Sigmoid colon (tissue), 4 donors: ENCODE results near the gene METTL13.

Experiments
- EP300 ChIP-seq, 4 donors: sonication (generic); formaldehyde crosslinking; IDR thresholded peaks; one replicate each; pipeline ENCODE4 v1.6.1; 2017; ENCODE audit warnings: antibody characterized with exemption in 4 of 4
- POLR2A ChIP-seq, 2 donors: fragments of 450-650 bp; IDR thresholded peaks; one replicate each; pipeline ENCODE4 v1.6.1; 2016; ENCODE audit warnings: antibody characterized with exemption in 2 of 2, mild to moderate bottlenecking in 2 of 2, moderate library complexity in 2 of 2
- POLR2AphosphoS5 ChIP-seq, 4 donors: sonication (generic); formaldehyde crosslinking; IDR thresholded peaks; one replicate each; pipeline ENCODE4 v1.6.1; 2017; ENCODE audit warnings: antibody characterized with exemption in 4 of 4
- TF ChIP-seq, protein P1 (sequence below), 4 experiments: fragments of 450-650 bp in 3 of 4; fragments of 200-600 bp in 1 of 4; IDR thresholded peaks; one replicate each; pipeline ENCODE4 v1.5.1; 2016 to 2019; ENCODE audit warnings: antibody characterized with exemption in 4 of 4, mild to moderate bottlenecking in 3 of 4, moderate library complexity in 2 of 4

GRCh38 chr1:171844381-171844780 lies 62.9 kb downstream of the METTL13 start:
- TF ChIP-seq, protein P1, sequence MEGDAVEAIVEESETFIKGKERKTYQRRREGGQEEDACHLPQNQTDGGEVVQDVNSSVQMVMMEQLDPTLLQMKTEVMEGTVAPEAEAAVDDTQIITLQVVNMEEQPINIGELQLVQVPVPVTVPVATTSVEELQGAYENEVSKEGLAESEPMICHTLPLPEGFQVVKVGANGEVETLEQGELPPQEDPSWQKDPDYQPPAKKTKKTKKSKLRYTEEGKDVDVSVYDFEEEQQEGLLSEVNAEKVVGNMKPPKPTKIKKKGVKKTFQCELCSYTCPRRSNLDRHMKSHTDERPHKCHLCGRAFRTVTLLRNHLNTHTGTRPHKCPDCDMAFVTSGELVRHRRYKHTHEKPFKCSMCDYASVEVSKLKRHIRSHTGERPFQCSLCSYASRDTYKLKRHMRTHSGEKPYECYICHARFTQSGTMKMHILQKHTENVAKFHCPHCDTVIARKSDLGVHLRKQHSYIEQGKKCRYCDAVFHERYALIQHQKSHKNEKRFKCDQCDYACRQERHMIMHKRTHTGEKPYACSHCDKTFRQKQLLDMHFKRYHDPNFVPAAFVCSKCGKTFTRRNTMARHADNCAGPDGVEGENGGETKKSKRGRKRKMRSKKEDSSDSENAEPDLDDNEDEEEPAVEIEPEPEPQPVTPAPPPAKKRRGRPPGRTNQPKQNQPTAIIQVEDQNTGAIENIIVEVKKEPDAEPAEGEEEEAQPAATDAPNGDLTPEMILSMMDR (IDR thresholded peaks at IDR 0.05), result no peak
- TF ChIP-seq POLR2A (IDR thresholded peaks at IDR 0.05), result no peak
- no peak for TF ChIP-seq POLR2AphosphoS5 (IDR thresholded peaks at IDR 0.05)
- TF ChIP-seq EP300 (IDR thresholded peaks at IDR 0.05), result no peak
